Parathyroid adenoma (tissue), 2 donors: ENCODE results near the gene TRAF1.

Experiments
- H2AFZ ChIP-seq: fragments of 300-600 bp; sonication (generic); one replicate; pipeline ENCODE4 v1.7.0; 2017; ENCODE audit warnings: antibody characterized with exemption, mild to moderate bottlenecking
- H3K27ac ChIP-seq: fragments of 300-600 bp; sonication (generic); one replicate; pipeline ENCODE4 v1.7.0; 2017
- H3K27me3 ChIP-seq: fragments of 300-600 bp; sonication (generic); one replicate; pipeline ENCODE4 v1.7.0; 2017; ENCODE audit warnings: low read length; ENCODE audit not compliant: control insufficient read depth, insufficient read depth
- H3K36me3 ChIP-seq: fragments of 300-600 bp; sonication (generic); one replicate; pipeline ENCODE4 v1.7.0; 2017; ENCODE audit warnings: low read length; ENCODE audit not compliant: control insufficient read depth, insufficient read depth
- H3K4me1 ChIP-seq: fragments of 300-600 bp; sonication (generic); one replicate; pipeline ENCODE4 v1.7.0; 2017; ENCODE audit warnings: control low read depth
- H3K4me2 ChIP-seq: fragments of 300-600 bp; sonication (generic); one replicate; pipeline ENCODE4 v1.7.0; 2017; ENCODE audit warnings: low read length
- H3K4me3 ChIP-seq: fragments of 300-600 bp; sonication (generic); one replicate; pipeline ENCODE4 v1.7.0; 2017; ENCODE audit warnings: low read depth, low read length
- H3K79me2 ChIP-seq: fragments of 300-600 bp; sonication (generic); one replicate; pipeline ENCODE4 v1.7.0; 2017; ENCODE audit warnings: control low read depth
- H3K9ac ChIP-seq: fragments of 300-600 bp; sonication (generic); one replicate; pipeline ENCODE4 v1.7.0; 2017; ENCODE audit warnings: mild to moderate bottlenecking
- H3K9me3 ChIP-seq: fragments of 300-600 bp; sonication (generic); one replicate; pipeline ENCODE4 v1.7.0; 2017; ENCODE audit warnings: low read length; ENCODE audit not compliant: control insufficient read depth
- CTCF ChIP-seq: fragments of 300-600 bp; sonication (generic); IDR thresholded peaks from one replicate; pipeline ENCODE4 v1.7.0; 2017; ENCODE audit warnings: antibody characterized with exemption, mild to moderate bottlenecking
- donor health status: primary hyperparathyroidism.

TRAF1 gene

GRCh38 chr9:120914953-120915352 lies 11.6 kb downstream of the TRAF1 start:
- Histone ChIP-seq H3K79me2 (no peaks in the 10 kb centered on the region), H3K36me3 (no peaks in the 10 kb centered on the region), H3K9me3 (no peaks in the 10 kb centered on the region), H3K4me2 (no peak overlapping the region), H3K9ac (no peak overlapping the region), H2AFZ (no peak overlapping the region), H3K27ac (no peak overlapping the region), H3K4me1 (no peaks in the 10 kb centered on the region), H3K27me3 (no peaks in the 10 kb centered on the region), H3K4me3 (no peak overlapping the region)
- no peak for TF ChIP-seq CTCF

- no peaks in the 10 kb centered on the region for H3K27me3 ChIP-seq
- TF ChIP-seq CTCF: no peak
- H3K9me3 ChIP-seq: no peaks in the 10 kb centered on the region
- no peak overlapping the region for H3K4me2 ChIP-seq
- H3K27ac ChIP-seq: no peak overlapping the region
- no peaks in the 10 kb centered on the region for H3K4me1 ChIP-seq
- no peaks in the 10 kb centered on the region for H3K36me3 ChIP-seq
- H3K4me3 ChIP-seq: no peak overlapping the region
- no peak overlapping the region for H2AFZ ChIP-seq
- H3K79me2 ChIP-seq: no peaks in the 10 kb centered on the region
- H3K9ac ChIP-seq: no peak overlapping the region
Observed at GRCh38 chr9:120914396-120914795, 12.2 kb downstream of the TRAF1 start.

GRCh38 chr9:120913647-120914264 lies 12.8 kb downstream of the TRAF1 start:
- no peak for TF ChIP-seq CTCF

GRCh38 chr9:120912958-120913646 lies 13.5 kb downstream of the TRAF1 start:
- Histone ChIP-seq H3K9ac (no peak overlapping the region), H3K4me1 (no peaks in the 10 kb centered on the region), H3K4me3 (no peak overlapping the region), H3K4me2 (no peak overlapping the region), H3K79me2 (no peaks in the 10 kb centered on the region), H2AFZ (no peak overlapping the region), H3K9me3 (no peaks in the 10 kb centered on the region), H3K36me3 (no peaks in the 10 kb centered on the region), H3K27me3 (no peaks in the 10 kb centered on the region), H3K27ac (no peak overlapping the region)
- TF ChIP-seq CTCF: no peak

More at GRCh38 chr9:120913647-120914264, 12.8 kb downstream of the TRAF1 start:
- H3K4me3 ChIP-seq: no peak overlapping the region
- H3K36me3 ChIP-seq: no peaks in the 10 kb centered on the region
- no peaks in the 10 kb centered on the region for H3K9me3 ChIP-seq
- H3K4me2 ChIP-seq: no peak overlapping the region
- no peaks in the 10 kb centered on the region for H3K27me3 ChIP-seq
- no peak overlapping the region for H2AFZ ChIP-seq
- no peaks in the 10 kb centered on the region for H3K4me1 ChIP-seq
- H3K27ac ChIP-seq: no peak overlapping the region
- H3K9ac ChIP-seq: no peak overlapping the region
- no peaks in the 10 kb centered on the region for H3K79me2 ChIP-seq
